ENCODE measurements around the gene KLB.
A peak's percentile ranks its signal among the peaks of the same experiment; 100 is the strongest.

The KLB gene

GRCh38 chr4:39429476-39430334 lies 23.0 kb downstream of the KLB start:
- TF ChIP-seq CTCF (conservative IDR thresholded peaks at IDR 0.05; ENCODE audit: low read depth, low read length) = no peak
- H3K4me3 ChIP-seq (ENCODE audit: low read length) = no peak overlapping the region
- DNase-seq (ENCODE audit: low read depth) = no peak

GRCh38 chr4:39433878-39434492 lies 27.3 kb downstream of the KLB start:
- no peak overlapping the region for H3K4me3 ChIP-seq (ENCODE audit: low read length)
- TF ChIP-seq CTCF (conservative IDR thresholded peaks at IDR 0.05; ENCODE audit: low read depth, low read length) = no peak
- no peak for DNase-seq (ENCODE audit: low read depth)

DNA sequence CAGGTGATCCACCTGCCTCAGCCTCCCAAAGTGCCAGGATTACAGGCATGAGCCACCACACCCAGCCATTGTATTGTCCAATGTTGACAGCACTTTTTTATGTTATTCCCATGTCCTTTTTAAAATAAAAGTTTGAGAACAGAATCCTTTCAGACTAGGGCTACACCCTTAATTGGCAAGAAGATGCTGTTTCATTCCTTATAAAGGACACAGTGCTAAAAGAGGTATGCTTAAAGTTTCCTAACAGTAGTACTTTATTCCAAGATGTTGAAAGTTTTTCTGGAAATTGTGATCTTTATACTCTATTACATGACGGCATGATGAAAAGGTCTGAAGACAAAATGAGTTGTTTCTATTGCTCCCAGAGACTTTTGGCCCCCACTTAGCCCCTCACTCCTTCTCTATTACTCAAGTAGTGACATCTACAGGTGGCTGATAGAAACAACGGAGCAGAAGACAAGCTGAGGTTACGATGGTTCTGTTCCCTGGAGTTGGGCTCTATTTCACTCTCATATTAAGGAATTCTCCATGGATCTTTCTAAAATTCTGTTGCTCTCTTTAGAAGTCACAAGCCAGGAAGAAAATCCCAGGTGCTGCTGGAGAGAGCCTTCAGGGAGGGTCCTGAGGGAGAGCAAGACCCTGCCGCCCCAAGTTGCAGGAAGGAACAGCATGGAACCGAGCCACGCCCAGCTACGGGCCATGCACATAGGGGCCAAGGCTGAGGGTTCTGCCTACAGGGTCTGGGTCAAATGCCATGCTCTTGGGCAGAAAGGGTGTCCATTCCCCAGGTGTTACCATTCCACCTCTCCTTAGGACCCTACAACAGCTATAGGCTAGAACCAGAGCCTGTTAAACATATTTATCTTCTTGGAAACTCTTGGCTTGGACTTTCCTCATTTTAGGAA lies 29.2 kb downstream of the KLB start:
- TF ChIP-seq CTCF (conservative IDR thresholded peaks at IDR 0.05; ENCODE audit: low read depth, low read length) = peak; percentile 16
- no peak for DNase-seq (ENCODE audit: low read depth)
- H3K4me3 ChIP-seq (ENCODE audit: low read length) = no peak overlapping the region

DNA sequence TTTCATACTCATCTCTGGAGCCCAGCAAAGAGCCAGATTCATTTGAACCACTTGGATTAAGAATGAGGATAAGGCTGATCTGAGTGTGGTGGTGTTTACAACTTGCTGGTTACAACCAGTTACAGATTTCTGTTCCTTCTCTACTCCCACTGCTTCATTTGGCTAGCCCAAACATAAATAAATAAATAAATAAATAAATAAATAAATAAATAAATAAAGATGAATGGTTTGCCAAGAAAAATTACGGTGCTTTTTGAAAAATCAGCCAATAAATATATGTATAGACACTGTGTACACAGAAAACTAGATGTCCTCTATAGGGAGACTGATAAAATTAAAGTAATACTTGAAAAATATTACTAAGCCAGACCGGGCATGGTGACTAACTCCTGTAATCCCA lies 34.9 kb downstream of the KLB start:
- no peak for TF ChIP-seq CTCF (conservative IDR thresholded peaks at IDR 0.05; ENCODE audit: low read depth, low read length)

DNA sequence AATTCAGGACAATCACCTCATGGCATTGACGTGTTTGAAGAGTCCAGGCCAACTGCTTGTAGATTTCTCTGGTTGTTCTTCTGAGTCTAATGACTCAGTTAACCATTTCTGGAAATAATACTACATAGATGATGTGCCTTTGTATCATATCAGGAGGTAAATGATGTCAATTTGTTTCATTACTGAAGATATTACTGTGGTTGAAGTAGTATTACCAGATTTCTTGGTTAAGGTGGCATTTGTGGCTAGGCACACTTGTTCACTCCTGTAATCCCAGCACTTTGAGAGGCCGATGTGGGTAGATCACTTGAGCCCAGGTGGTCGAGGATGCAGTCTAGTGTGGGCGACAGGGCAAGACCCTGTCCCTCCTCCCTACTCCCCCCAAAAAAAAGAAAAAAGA lies 36.3 kb downstream of the KLB start:
- TF ChIP-seq CTCF (conservative IDR thresholded peaks at IDR 0.05; ENCODE audit: low read depth, low read length) = no peak
- DNase-seq (ENCODE audit: low read depth) = no peak
- no peak overlapping the region for H3K4me3 ChIP-seq (ENCODE audit: low read length)

More for the DNA sequence above, 34.9 kb downstream of the KLB start:
- H3K4me3 ChIP-seq (ENCODE audit: low read length) = no peak overlapping the region
- no peak for DNase-seq (ENCODE audit: low read depth)

- DNase-seq (ENCODE audit: low read depth) = no peak
- H3K4me3 ChIP-seq (ENCODE audit: low read length) = peak overlapping the region; percentile 47
- TF ChIP-seq CTCF (conservative IDR thresholded peaks at IDR 0.05; ENCODE audit: low read depth, low read length) = no peak
Measured at GRCh38 chr4:39446483-39446841, 39.7 kb downstream of the KLB start.

Measured in retinal pigment epithelial cell (primary cell).